GM12878 (cell line): Measurements from ENCODE around the gene CLCA2. TPM values are rescaled to one million over a fixed set of nuclear protein-coding genes. Genes with fewer than 3 reads are reported as not detected.

Experiments used
- ATAC-seq: fragments of 200-7000 bp; cut with Tn5 transposase; 3 replicates; pipeline ENCODE4 v1.9.1; 2020; ENCODE audit warnings: mild to moderate bottlenecking, moderate library complexity
- BruUV-seq: library from RNA; stranded (reverse); fragments of 400-500 nt; replicated peaks from 2 replicates; lab custom pipeline; 2021; lab: Mats Ljungman, UMichigan
- CTCF ChIA-PET: fragments of 300-600 bp; sonication (Branson Sonifier 250); formaldehyde crosslinking; extraction: SDS; loops from one replicate; lab custom pipeline; 2021; ENCODE audit warnings: inconsistent platforms; lab: Yijun Ruan, JAX
- POLR2A ChIA-PET: fragments of 350-600 bp; formaldehyde crosslinking; extraction: SDS; loops from one replicate; lab custom pipeline; 2021; ENCODE audit warnings: inconsistent platforms; lab: Charles Lee
- RAD21 ChIA-PET: fragments of 300-600 bp; sonication (Branson Sonifier 250); formaldehyde crosslinking; loops from one replicate; lab custom pipeline; 2023; ENCODE audit warnings: antibody characterized with exemption; ENCODE audit not compliant: unreplicated experiment; lab: Charles Lee
- SMC1A ChIA-PET: fragments of 300-600 bp; sonication (Branson Sonifier 250); formaldehyde crosslinking; loops from one replicate; lab custom pipeline; 2023; ENCODE audit not compliant: unreplicated experiment, uncharacterized antibody; lab: Charles Lee
- DNase-seq: peaks from one replicate; pipeline ENCODE4 v3.0.0-alpha.2; 2011; ENCODE audit warnings: low read depth, low spot score
- FAIRE-seq: peaks from 3 replicates; lab custom pipeline; 2011; peaks lifted over from hg19 to GRCh38; lab: Jason Lieb, UNC
- H2AFZ ChIP-seq: 2 replicates; pipeline ENCODE4 v1.6.0; 2011; ENCODE audit warnings: low read depth, low read length, control low read depth; ENCODE audit not compliant: control insufficient read depth
- H3K27ac ChIP-seq: 2 replicates; pipeline ENCODE4 v1.5.1; 2011; ENCODE audit warnings: control low read depth; ENCODE audit not compliant: control insufficient read depth, insufficient read depth
- H3K27me3 ChIP-seq, 2 experiments: replicated peaks in 1 of 2; 2 replicates each; pipeline versions ENCODE4 v1.6.0 to v1.6.1; 2011; ENCODE audit warnings: low read length in 1 of 2; ENCODE audit not compliant: control insufficient read depth in 2 of 2, insufficient read depth in 2 of 2
- H3K36me3 ChIP-seq, 2 experiments: 2 replicates each; pipeline ENCODE4 v1.5.1; 2011; ENCODE audit warnings: low read length in 1 of 2; ENCODE audit not compliant: control insufficient read depth in 2 of 2, insufficient read depth in 2 of 2
- H3K4me1 ChIP-seq: 2 replicates; pipeline ENCODE4 v1.6.1; 2011; ENCODE audit warnings: mild to moderate bottlenecking, low read length, moderate library complexity, mixed read lengths; ENCODE audit not compliant: control insufficient read depth, insufficient read depth
- H3K4me2 ChIP-seq: 2 replicates; pipeline ENCODE4 v1.6.0; 2011; ENCODE audit warnings: control low read depth; ENCODE audit not compliant: control insufficient read depth, insufficient read depth
- H3K4me3 ChIP-seq: fragments of 200-600 bp; sonication (generic); 2 replicates; pipeline ENCODE4 v1.5.1; 2016
- H3K79me2 ChIP-seq: 2 replicates; pipeline ENCODE4 v1.6.0; 2011; ENCODE audit warnings: low read length; ENCODE audit not compliant: control insufficient read depth, insufficient read depth
- H3K9ac ChIP-seq: 2 replicates; pipeline ENCODE4 v1.8.0; 2011; ENCODE audit warnings: low read length, control low read depth, mixed read lengths; ENCODE audit not compliant: control insufficient read depth, insufficient read depth
- H3K9me3 ChIP-seq: replicated peaks from 3 replicates; pipeline ENCODE4 v1.5.1; 2011; ENCODE audit warnings: mild to moderate bottlenecking, low read length; ENCODE audit not compliant: control insufficient read depth, insufficient read depth
- H4K20me1 ChIP-seq: 2 replicates; pipeline ENCODE4 v1.6.0; 2011; ENCODE audit not compliant: control insufficient read depth, insufficient read depth
- CBX3 ChIP-seq: fragments of 200-600 bp; sonication (generic); IDR thresholded peaks from 2 replicates; pipeline ENCODE4 v1.6.1; 2016; ENCODE audit warnings: low read depth, borderline replicate concordance
- CHD4 ChIP-seq: fragments of 200-600 bp; sonication (generic); IDR thresholded peaks from 2 replicates; pipeline ENCODE4 v1.6.1; 2016; ENCODE audit warnings: mild to moderate bottlenecking
- EGR1 ChIP-seq, 2 experiments: IDR thresholded peaks; 1 replicate in 1 of 2; 2 replicates in 1 of 2; pipeline ENCODE4 v1.6.1; 2011 to 2012; ENCODE audit warnings: low read depth in 2 of 2, low read length in 2 of 2, borderline replicate concordance in 1 of 2, mild to moderate bottlenecking in 1 of 2, moderate library complexity in 1 of 2
- EZH2 ChIP-seq: IDR thresholded peaks from 2 replicates; pipeline ENCODE4 v1.6.1; 2012; ENCODE audit warnings: low read depth, mild to moderate bottlenecking, control low read depth, inconsistent platforms, low read length, borderline replicate concordance; ENCODE audit not compliant: control insufficient read depth
- HDAC6 ChIP-seq: fragments of 200-600 bp; sonication (generic); IDR thresholded peaks from one replicate; pipeline ENCODE4 v1.8.0; 2017; ENCODE audit warnings: antibody characterized with exemption; ENCODE audit not compliant: unreplicated experiment
- IRF4 ChIP-seq: IDR thresholded peaks from 2 replicates; pipeline ENCODE4 v1.6.1; 2011; ENCODE audit warnings: low read depth, low read length
- MEF2B ChIP-seq: fragments of 450-650 bp; IDR thresholded peaks from 2 replicates; pipeline ENCODE4 v1.6.1; 2018; ENCODE audit warnings: mild to moderate bottlenecking, moderate library complexity; ENCODE audit not compliant: partially characterized antibody, poor library complexity, severe bottlenecking
- MTA2 ChIP-seq: fragments of 450-650 bp; IDR thresholded peaks from 2 replicates; pipeline ENCODE4 v1.6.1; 2016; ENCODE audit warnings: low read depth, mild to moderate bottlenecking, moderate library complexity
- SIX5 ChIP-seq: IDR thresholded peaks from 2 replicates; pipeline ENCODE4 v1.6.1; 2011; ENCODE audit warnings: mild to moderate bottlenecking, low read depth, low read length, moderate library complexity; ENCODE audit not compliant: severe bottlenecking
- SRF ChIP-seq, 2 experiments: IDR thresholded peaks; 2 replicates each; pipeline ENCODE4 v1.6.1; 2011; ENCODE audit warnings: low read depth in 2 of 2, low read length in 2 of 2, mild to moderate bottlenecking in 1 of 2, moderate library complexity in 1 of 2
- TARDBP ChIP-seq: IDR thresholded peaks from 2 replicates; pipeline ENCODE4 v1.6.1; 2016; ENCODE audit warnings: borderline replicate concordance
- TCF12 ChIP-seq: IDR thresholded peaks from 2 replicates; pipeline ENCODE4 v1.6.1; 2011; ENCODE audit warnings: low read depth, mild to moderate bottlenecking, low read length
- ZNF207 ChIP-seq: fragments of 450-650 bp; IDR thresholded peaks from 2 replicates; pipeline ENCODE4 v1.6.1; 2014; ENCODE audit warnings: antibody characterized with exemption, mild to moderate bottlenecking, borderline replicate concordance
- ZNF622 ChIP-seq: fragments of 450-650 bp; IDR thresholded peaks from 2 replicates; pipeline ENCODE4 v1.6.1; 2017; ENCODE audit warnings: mild to moderate bottlenecking, inconsistent platforms
- ZSCAN29 ChIP-seq: fragments of 450-650 bp; IDR thresholded peaks from 2 replicates; pipeline ENCODE4 v1.6.1; 2017; ENCODE audit warnings: mild to moderate bottlenecking, moderate library complexity
- WGBS: methylation state at CpG from one replicate; pipeline ENCODE4 v1.1.6; 2016; ENCODE audit warnings: low lambda C conversion rate; ENCODE audit not compliant: insufficient replicate concordance, insufficient coverage; ENCODE audit errors: missing lambda C conversion rate; 5-methylcytosine and 5-hydroxymethylcytosine counted together
- in situ Hi-C: fragments of 300-500 bp; cut with MboI; formaldehyde crosslinking; loops from 9 replicates; pipeline ENCODE4 v1.14.3; 2018; ENCODE audit warnings: mixed read lengths
- intact Hi-C: fragments of 100-400 bp; cut with micrococcal nuclease; formaldehyde crosslinking; loops from one replicate; pipeline ENCODE4 v1.14.2; 2022; ENCODE audit not compliant: unreplicated experiment
- polyA plus RNA-seq, 11 experiments: library from polyadenylated mRNA; depleted of rRNA in 4 of 11; unstranded in 6 of 11; stranded (reverse) in 5 of 11; fragments of >200 nt; fragmentation: Nextera tagmentation in 4 of 11; fragmentation: Illumina TruSeq in 1 of 11; extraction: Ambion mirVana in 4 of 11; extraction: Trizol in 1 of 11; gene quantifications; 1 replicate in 1 of 11; 2 replicates in 10 of 11; pipeline versions ENCODE4 v1.2.1 to v1.2.3, GENCODE V29; 2011 to 2016; ENCODE audit warnings: inconsistent platforms in 2 of 11, missing spikeins in 2 of 11, low read depth in 1 of 11
- total RNA-seq, 4 experiments: library from RNA; depleted of rRNA in 3 of 4; stranded (reverse); fragments of >200 nt in 3 of 4; fragmentation: Illumina TruSeq in 1 of 4; extraction: Trizol in 1 of 4; gene quantifications; 2 replicates each; pipeline versions ENCODE4 v1.2.1 to v1.2.3, GENCODE V29; 2013 to 2021
- TF ChIP-seq, protein P1 (sequence below): fragments of 450-650 bp; IDR thresholded peaks from 2 replicates; pipeline ENCODE4 v1.6.1; 2016; ENCODE audit warnings: mild to moderate bottlenecking

The CLCA2 gene
- total and polyA plus RNA-seq, 10 of the 15 experiments (the other 5 are each of a cell fraction or from before 2014, with no cell fraction given), result 0.01 to 0.20 (median 0.08) TPM; not detected in 6

DNA sequence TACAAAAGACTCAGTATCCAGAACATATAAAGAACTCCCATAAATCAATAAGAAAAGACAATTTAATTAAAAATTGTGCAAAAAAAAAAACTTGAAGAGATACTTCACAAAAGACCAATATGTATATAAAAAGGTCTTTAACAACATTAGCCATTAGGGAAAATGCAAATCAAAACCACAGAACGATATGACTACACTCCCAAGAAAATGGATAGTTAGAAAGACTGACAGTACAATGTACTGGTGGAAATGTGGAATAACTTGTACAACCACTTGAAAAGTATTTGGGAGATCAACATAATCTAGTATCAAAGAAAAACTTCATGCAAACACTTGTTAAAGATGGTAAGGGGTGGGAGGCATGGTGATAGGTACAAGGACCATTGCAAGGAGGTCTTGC is 40.8 kb downstream of the CLCA2 start:
- no peaks in the 10 kb centered on the region for H3K36me3 ChIP-seq
- H2AFZ ChIP-seq, result no peak overlapping the region
- no peaks in the 10 kb centered on the region for H3K4me1 ChIP-seq
- no peak for TF ChIP-seq IRF4
- no peak for TF ChIP-seq ZNF207
- TF ChIP-seq, protein P1, sequence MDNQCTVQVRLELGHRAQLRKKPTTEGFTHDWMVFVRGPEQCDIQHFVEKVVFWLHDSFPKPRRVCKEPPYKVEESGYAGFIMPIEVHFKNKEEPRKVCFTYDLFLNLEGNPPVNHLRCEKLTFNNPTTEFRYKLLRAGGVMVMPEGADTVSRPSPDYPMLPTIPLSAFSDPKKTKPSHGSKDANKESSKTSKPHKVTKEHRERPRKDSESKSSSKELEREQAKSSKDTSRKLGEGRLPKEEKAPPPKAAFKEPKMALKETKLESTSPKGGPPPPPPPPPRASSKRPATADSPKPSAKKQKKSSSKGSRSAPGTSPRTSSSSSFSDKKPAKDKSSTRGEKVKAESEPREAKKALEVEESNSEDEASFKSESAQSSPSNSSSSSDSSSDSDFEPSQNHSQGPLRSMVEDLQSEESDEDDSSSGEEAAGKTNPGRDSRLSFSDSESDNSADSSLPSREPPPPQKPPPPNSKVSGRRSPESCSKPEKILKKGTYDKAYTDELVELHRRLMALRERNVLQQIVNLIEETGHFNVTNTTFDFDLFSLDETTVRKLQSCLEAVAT, result no peak
- WGBS, result 28% methylated on average over 1 of the region's 1 CpG
- no peak for DNase-seq
- H3K9me3 ChIP-seq, result no peaks in the 10 kb centered on the region
- no TSS peak for BruUV-seq
- SMC1A ChIA-PET, result no interaction called here
- CTCF ChIA-PET, result interaction anchor here (0.7 to 2.1 kb wide), 2 partner anchors 8 to 326 kb away, joined by 3 to 7 read pairs; no protein-coding TSS in a partner anchor
- RAD21 ChIA-PET, result no interaction called here
- H3K27me3 ChIP-seq, result no peaks in the 10 kb centered on the region; a peak in 1 of 4 replicates
- no peak overlapping the region for H3K9ac ChIP-seq
- H4K20me1 ChIP-seq, result no peaks in the 10 kb centered on the region
- intact Hi-C loops, result no loop called here
- no peak overlapping the region for H3K4me2 ChIP-seq
- no peak overlapping the region for H3K4me3 ChIP-seq
- POLR2A ChIA-PET, result no interaction called here
- ATAC-seq, result no peak
- H3K27ac ChIP-seq, result no peak overlapping the region
- in situ Hi-C loops, result no loop called here
- FAIRE-seq, result no peak
- no peaks in the 10 kb centered on the region for H3K79me2 ChIP-seq

DNA sequence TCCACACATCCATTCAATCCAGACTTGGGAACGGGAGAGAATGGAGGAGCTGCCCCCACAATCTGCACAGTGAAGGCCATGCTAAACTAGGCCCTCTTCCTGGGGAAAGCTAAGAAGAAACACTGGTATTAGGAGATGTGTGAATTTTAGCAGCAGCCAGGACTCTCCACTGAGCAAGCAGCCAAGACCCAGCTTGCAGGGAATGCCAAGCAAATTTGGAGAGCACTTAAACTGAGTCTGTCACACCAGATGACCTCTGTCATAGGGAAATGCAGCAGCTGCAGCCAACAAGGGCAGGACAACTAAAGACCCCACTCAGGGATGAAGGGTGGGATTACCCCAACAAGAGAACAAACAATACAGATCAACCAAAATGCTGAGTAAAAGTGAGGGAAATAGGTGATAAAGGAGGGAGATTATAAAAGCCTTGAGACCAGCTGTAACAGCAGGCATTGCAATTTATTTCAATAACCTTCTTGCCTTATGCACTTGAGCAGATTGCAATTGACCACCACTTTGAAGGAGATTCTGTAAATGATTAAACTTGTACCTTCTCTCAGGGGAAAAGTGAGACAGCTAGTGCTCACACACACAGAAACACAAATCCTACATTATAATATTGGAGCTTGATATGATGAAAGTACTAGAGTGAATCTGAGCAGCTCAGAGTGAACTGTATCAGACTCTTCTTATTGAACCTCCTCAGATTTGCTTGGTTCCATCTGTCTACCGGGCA is 42.3 kb downstream of the CLCA2 start:
- FAIRE-seq, result no peak
- H3K4me3 ChIP-seq, result no peak overlapping the region
- ChIA-PET POLR2A (no interaction called here), RAD21 (no interaction called here)
- H3K36me3 ChIP-seq, result no peaks in the 10 kb centered on the region
- BruUV-seq, result no TSS peak
- H4K20me1 ChIP-seq, result no peaks in the 10 kb centered on the region
- intact Hi-C loops, result no loop called here
- H3K27ac ChIP-seq, result no peak overlapping the region
- H3K27me3 ChIP-seq, result no peaks in the 10 kb centered on the region; a peak in 1 of 4 replicates
- H3K4me1 ChIP-seq, result peaks cover 3% of the 10 kb centered on the region; the same call in 1 of the 2 replicates
- TF ChIP-seq SIX5 (no peak), EZH2 (no peak), ZNF207 (no peak), TCF12 (no peak), MTA2 (no peak), TARDBP (no peak), SRF (IDR thresholded peaks at IDR 0.05; ENCODE audit: low read depth in 2 of 2, low read length in 2 of 2) (no peak), ZSCAN29 (no peak), CHD4 (no peak), HDAC6 (no peak), CBX3 (no peak), ZNF622 (no peak), EGR1 (IDR thresholded peaks at IDR 0.05; ENCODE audit: borderline replicate concordance in 1 of 2, low read depth in 2 of 2, low read length in 2 of 2) (no peak), MEF2B (no peak)
- TF ChIP-seq, all 136 proteins: peak for 0
- SMC1A ChIA-PET, result no interaction called here
- Histone ChIP-seq H3K9me3 (no peaks in the 10 kb centered on the region), H3K79me2 (no peaks in the 10 kb centered on the region), H3K4me2 (no peak overlapping the region), H3K9ac (no peak overlapping the region), H2AFZ (no peak overlapping the region)
- CTCF ChIA-PET, result interaction anchor here (1.2 kb wide), 1 partner anchor 33 kb away, joined by 3 read pairs; no protein-coding TSS in a partner anchor
- ATAC-seq (no peak), DNase-seq (no peak)
- in situ Hi-C loops, result no loop called here
- 4% methylated on average over 2 of the region's 2 CpGs for WGBS
